CD14-positive monocyte (primary cell): Measurements from ENCODE around the gene GNG2. TPM values are rescaled to one million over a fixed set of nuclear protein-coding genes. Genes with fewer than 3 reads are reported as not detected.

Source experiments
- DNase-seq, 3 donors: peaks; one replicate each; pipeline ENCODE4 v3.0.0-alpha.2; 2011 to 2022
- H2AFZ ChIP-seq: 2 replicates; pipeline ENCODE4 v1.6.0; 2012; ENCODE audit warnings: mild to moderate bottlenecking, low read depth, low read length, inconsistent platforms; ENCODE audit not compliant: insufficient read depth, poor library complexity, severe bottlenecking
- H3K27ac ChIP-seq, 2 donors: 1 replicate in 1 of 2; 2 replicates in 1 of 2; pipeline ENCODE4 v1.5.1; 2012 to 2013; ENCODE audit warnings: low read length in 2 of 2, control low read depth in 1 of 2, inconsistent platforms in 1 of 2, low read depth in 1 of 2, mild to moderate bottlenecking in 1 of 2
- H3K27me3 ChIP-seq, 2 donors: one replicate each; pipeline versions ENCODE4 v1.6.0 to v1.6.1; 2011 to 2013; ENCODE audit warnings: low read length in 2 of 2; ENCODE audit not compliant: control insufficient read depth in 2 of 2, insufficient read depth in 2 of 2
- H3K36me3 ChIP-seq, 2 donors: replicated peaks in 1 of 2; 1 replicate in 1 of 2; 2 replicates in 1 of 2; pipeline versions ENCODE4 v1.5.1 to v1.6.1; 2012 to 2013; ENCODE audit warnings: low read length in 2 of 2, control low read depth in 1 of 2, inconsistent platforms in 1 of 2, mild to moderate bottlenecking in 1 of 2; ENCODE audit not compliant: insufficient read depth in 2 of 2, control insufficient read depth in 1 of 2
- H3K4me1 ChIP-seq, 2 donors: 1 replicate in 1 of 2; 2 replicates in 1 of 2; pipeline versions ENCODE4 v1.5.1 to v1.6.1; 2012 to 2013; ENCODE audit warnings: low read length in 2 of 2, control low read depth in 1 of 2, inconsistent platforms in 1 of 2, mild to moderate bottlenecking in 1 of 2, moderate library complexity in 1 of 2; ENCODE audit not compliant: insufficient read depth in 2 of 2, control insufficient read depth in 1 of 2
- H3K4me2 ChIP-seq: replicated peaks from 2 replicates; pipeline ENCODE3; 2012; ENCODE audit warnings: low read length, moderate library complexity, mild to moderate bottlenecking; ENCODE audit not compliant: poor library complexity, severe bottlenecking; ENCODE audit errors: extremely low read depth
- H3K4me3 ChIP-seq, 3 experiments: fragments of 200-600 bp in 1 of 3; sonication (generic) in 1 of 3; replicated peaks in 1 of 3; 1 replicate in 2 of 3; 2 replicates in 1 of 3; pipeline ENCODE4 v1.5.1; 2011 to 2013; ENCODE audit warnings: low read length in 3 of 3, mild to moderate bottlenecking in 3 of 3, control low read depth in 2 of 3, low read depth in 2 of 3, inconsistent platforms in 1 of 3, moderate library complexity in 1 of 3
- H3K79me2 ChIP-seq: 2 replicates; pipeline ENCODE4 v1.6.0; 2012; ENCODE audit warnings: mild to moderate bottlenecking, control low read depth, inconsistent platforms, low read length, moderate library complexity; ENCODE audit not compliant: insufficient read depth
- H3K9ac ChIP-seq: 2 replicates; pipeline ENCODE4 v1.6.0; 2017; ENCODE audit warnings: low read length, mild to moderate bottlenecking; ENCODE audit not compliant: insufficient read depth, poor library complexity, severe bottlenecking
- H3K9me3 ChIP-seq, 2 donors: replicated peaks in 1 of 2; 1 replicate in 1 of 2; 2 replicates in 1 of 2; pipeline versions ENCODE4 v1.5.1 to v1.6.1; 2012 to 2013; ENCODE audit warnings: low read length in 2 of 2, control low read depth in 1 of 2; ENCODE audit not compliant: control insufficient read depth in 1 of 2, insufficient read depth in 1 of 2
- H4K20me1 ChIP-seq: 2 replicates; pipeline ENCODE4 v1.6.0; 2012; ENCODE audit warnings: mild to moderate bottlenecking, low read length, control low read depth, moderate library complexity; ENCODE audit not compliant: insufficient read depth
- H3K27ac Mint-ChIP-seq, 7 donors: one replicate each; pipeline ENCODE4 v1.8.0; 2020; ENCODE audit warnings: mild to moderate bottlenecking in 7 of 7, mixed read lengths in 7 of 7, moderate library complexity in 6 of 7, inconsistent platforms in 2 of 7
- H3K27me3 Mint-ChIP-seq, 3 donors: one replicate each; pipeline ENCODE4 v1.8.0; 2021 to 2022; ENCODE audit warnings: low read depth in 3 of 3, mild to moderate bottlenecking in 3 of 3, mixed read lengths in 3 of 3, moderate library complexity in 3 of 3, inconsistent platforms in 1 of 3
- H3K36me3 Mint-ChIP-seq, 2 donors: one replicate each; pipeline ENCODE4 v1.8.0; 2020; ENCODE audit warnings: mixed read lengths in 2 of 2, inconsistent platforms in 1 of 2, mild to moderate bottlenecking in 1 of 2
- H3K4me1 Mint-ChIP-seq: one replicate; pipeline ENCODE4 v1.8.0; 2020; ENCODE audit warnings: mild to moderate bottlenecking, mixed read lengths
- H3K4me3 Mint-ChIP-seq, 2 donors: one replicate each; pipeline ENCODE4 v1.8.0; 2020; ENCODE audit warnings: mild to moderate bottlenecking in 2 of 2, mixed read lengths in 2 of 2, moderate library complexity in 1 of 2
- H3K9me3 Mint-ChIP-seq, 7 donors: one replicate each; pipeline ENCODE4 v1.8.0; 2020 to 2022; ENCODE audit warnings: mixed read lengths in 7 of 7, mild to moderate bottlenecking in 6 of 7, moderate library complexity in 6 of 7, inconsistent platforms in 2 of 7
- WGBS: methylation state at CpG from one replicate; pipeline ENCODE4 v1.1.5; 2013; ENCODE audit warnings: missing lambda C conversion rate; ENCODE audit not compliant: insufficient coverage; 5-methylcytosine and 5-hydroxymethylcytosine counted together
- intact Hi-C, 2 donors: fragments of 100-400 bp; cut with micrococcal nuclease; formaldehyde crosslinking; loops; one replicate each; pipeline versions ENCODE4 v1.15.0 to v1.15.1; 2023
- polyA plus RNA-seq, 3 donors: library from polyadenylated mRNA; depleted of rRNA in 1 of 3; unstranded in 2 of 3; stranded (reverse) in 1 of 3; fragments of 300-500 nt in 2 of 3; fragments of >200 nt in 1 of 3; fragmentation: Illumina TruSeq in 2 of 3; gene quantifications; 1 replicate in 2 of 3; 2 replicates in 1 of 3; pipeline ENCODE4 v1.2.3, GENCODE V29; 2012 to 2021
- TF ChIP-seq, protein P1 (sequence below): fragments of 200-600 bp; IDR thresholded peaks from one replicate; pipeline ENCODE4 v1.8.0; 2022; ENCODE audit warnings: antibody characterized with exemption, mild to moderate bottlenecking

GNG2 gene
- polyA plus RNA-seq, 3 donors: 42.7 to 151 (median 146) TPM

DNA sequence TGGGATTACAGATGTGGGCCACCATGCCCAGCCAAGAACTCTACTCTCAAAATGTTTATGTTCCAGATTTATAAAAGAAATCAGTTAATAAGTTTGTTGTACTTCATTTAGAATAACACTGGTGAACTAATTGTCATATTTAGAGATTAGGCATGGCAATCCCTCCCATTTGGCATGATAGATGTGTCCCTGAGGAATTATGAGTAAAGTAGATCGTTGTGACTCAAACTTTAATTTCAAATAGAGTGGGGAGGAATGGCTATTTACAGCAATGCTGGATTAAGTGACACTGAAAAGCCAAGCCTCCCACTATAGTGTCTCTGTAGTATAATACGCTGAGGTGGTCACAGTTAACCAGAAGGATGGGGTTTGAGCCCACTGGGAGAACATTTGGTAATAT is 89.6 kb downstream of the GNG2 start:
- no peak overlapping the region for H3K4me3 Mint-ChIP-seq
- intact Hi-C loops: no loop called here
- no peaks in the 10 kb centered on the region for H3K27me3 Mint-ChIP-seq
- TF ChIP-seq, protein P1, sequence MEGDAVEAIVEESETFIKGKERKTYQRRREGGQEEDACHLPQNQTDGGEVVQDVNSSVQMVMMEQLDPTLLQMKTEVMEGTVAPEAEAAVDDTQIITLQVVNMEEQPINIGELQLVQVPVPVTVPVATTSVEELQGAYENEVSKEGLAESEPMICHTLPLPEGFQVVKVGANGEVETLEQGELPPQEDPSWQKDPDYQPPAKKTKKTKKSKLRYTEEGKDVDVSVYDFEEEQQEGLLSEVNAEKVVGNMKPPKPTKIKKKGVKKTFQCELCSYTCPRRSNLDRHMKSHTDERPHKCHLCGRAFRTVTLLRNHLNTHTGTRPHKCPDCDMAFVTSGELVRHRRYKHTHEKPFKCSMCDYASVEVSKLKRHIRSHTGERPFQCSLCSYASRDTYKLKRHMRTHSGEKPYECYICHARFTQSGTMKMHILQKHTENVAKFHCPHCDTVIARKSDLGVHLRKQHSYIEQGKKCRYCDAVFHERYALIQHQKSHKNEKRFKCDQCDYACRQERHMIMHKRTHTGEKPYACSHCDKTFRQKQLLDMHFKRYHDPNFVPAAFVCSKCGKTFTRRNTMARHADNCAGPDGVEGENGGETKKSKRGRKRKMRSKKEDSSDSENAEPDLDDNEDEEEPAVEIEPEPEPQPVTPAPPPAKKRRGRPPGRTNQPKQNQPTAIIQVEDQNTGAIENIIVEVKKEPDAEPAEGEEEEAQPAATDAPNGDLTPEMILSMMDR: no peak
- H3K9me3 ChIP-seq: peaks cover 0 to 7% of the 10 kb centered on the region in 2 donors
- WGBS: no CpG with 5 or more reads among the region's 2 CpGs
- H3K27me3 ChIP-seq: no peaks in the 10 kb centered on the region
- no peak overlapping the region for H3K4me2 ChIP-seq
- H4K20me1 ChIP-seq: peaks cover 17% of the 10 kb centered on the region
- no peak overlapping the region for H3K4me3 ChIP-seq
- no peak for DNase-seq
- no peaks in the 10 kb centered on the region for H3K79me2 ChIP-seq
- no peak overlapping the region for H3K27ac ChIP-seq
- no peaks in the 10 kb centered on the region for H3K4me1 ChIP-seq
- no peak overlapping the region for H2AFZ ChIP-seq
- H3K4me1 Mint-ChIP-seq: peaks cover 2% of the 10 kb centered on the region
- peaks cover 44 to 57% of the 10 kb centered on the region in 2 donors for H3K36me3 ChIP-seq
- peaks cover 58 to 60% of the 10 kb centered on the region in 2 donors for H3K36me3 Mint-ChIP-seq
- H3K9me3 Mint-ChIP-seq: peaks cover 3 to 18% (median 8%) of the 10 kb centered on the region in 7 donors
- H3K9ac ChIP-seq: no peak overlapping the region
- peak overlapping the region in 1 of 7 donors; percentile 2 for H3K27ac Mint-ChIP-seq

DNA sequence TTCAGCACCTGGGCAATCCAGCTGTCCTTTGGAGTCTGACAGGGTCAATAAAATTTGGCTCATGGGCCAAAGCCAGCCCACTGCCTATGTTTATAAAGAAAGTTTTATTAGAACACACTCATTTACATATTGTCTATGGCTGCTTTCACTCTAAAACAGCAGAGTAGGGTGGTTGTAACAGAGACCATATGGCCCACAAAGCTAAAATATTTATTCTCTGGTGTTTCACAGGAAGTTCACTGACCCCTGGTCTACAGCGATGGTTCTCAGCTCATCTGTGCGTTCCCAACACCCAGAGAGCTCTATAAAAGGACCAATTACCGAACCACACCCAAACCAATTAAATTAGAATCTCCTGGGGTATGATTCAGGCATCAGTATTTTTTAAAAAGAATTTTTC is 91.2 kb downstream of the GNG2 start:
- no peak overlapping the region for H3K4me3 ChIP-seq
- intact Hi-C loops: no loop called here
- H2AFZ ChIP-seq: no peak overlapping the region
- H3K9me3 ChIP-seq: peaks cover 0 to 4% of the 10 kb centered on the region in 2 donors
- H3K4me2 ChIP-seq: no peak overlapping the region
- H3K27me3 ChIP-seq: no peaks in the 10 kb centered on the region
- H3K27ac ChIP-seq: no peak overlapping the region
- no peaks in the 10 kb centered on the region for H3K79me2 ChIP-seq
- Mint-ChIP-seq H3K36me3 (peaks cover 62 to 64% of the 10 kb centered on the region in 2 donors), H3K4me3 (no peak overlapping the region), H3K4me1 (peaks cover 2% of the 10 kb centered on the region), H3K9me3 (peaks cover 1 to 8% (median 6%) of the 10 kb centered on the region in 7 donors), H3K27ac (no peak overlapping the region), H3K27me3 (no peaks in the 10 kb centered on the region)
- no CpG with 5 or more reads among the region's 3 CpGs for WGBS
- no peaks in the 10 kb centered on the region for H3K4me1 ChIP-seq
- TF ChIP-seq, protein P1: no peak
- no peak for DNase-seq
- peaks cover 23% of the 10 kb centered on the region for H4K20me1 ChIP-seq
- H3K9ac ChIP-seq: no peak overlapping the region
- H3K36me3 ChIP-seq: peaks cover 51 to 73% of the 10 kb centered on the region in 2 donors
